Endothelial cell of hepatic sinusoid (primary cell): ENCODE measurements around the gene TRIM67.
"Not testable (repeated sequence)": the region's sequence is repeated elsewhere in the genome, so short reads cannot be mapped to it uniquely, and the experiment has no call there.

Experiments used
- in situ Hi-C: cut with HindIII; loops from 2 replicates; pipeline ENCODE4 v1.10.0; 2017; ENCODE audit warnings: low sequenced_read_pairs

TRIM67 gene

DNA sequence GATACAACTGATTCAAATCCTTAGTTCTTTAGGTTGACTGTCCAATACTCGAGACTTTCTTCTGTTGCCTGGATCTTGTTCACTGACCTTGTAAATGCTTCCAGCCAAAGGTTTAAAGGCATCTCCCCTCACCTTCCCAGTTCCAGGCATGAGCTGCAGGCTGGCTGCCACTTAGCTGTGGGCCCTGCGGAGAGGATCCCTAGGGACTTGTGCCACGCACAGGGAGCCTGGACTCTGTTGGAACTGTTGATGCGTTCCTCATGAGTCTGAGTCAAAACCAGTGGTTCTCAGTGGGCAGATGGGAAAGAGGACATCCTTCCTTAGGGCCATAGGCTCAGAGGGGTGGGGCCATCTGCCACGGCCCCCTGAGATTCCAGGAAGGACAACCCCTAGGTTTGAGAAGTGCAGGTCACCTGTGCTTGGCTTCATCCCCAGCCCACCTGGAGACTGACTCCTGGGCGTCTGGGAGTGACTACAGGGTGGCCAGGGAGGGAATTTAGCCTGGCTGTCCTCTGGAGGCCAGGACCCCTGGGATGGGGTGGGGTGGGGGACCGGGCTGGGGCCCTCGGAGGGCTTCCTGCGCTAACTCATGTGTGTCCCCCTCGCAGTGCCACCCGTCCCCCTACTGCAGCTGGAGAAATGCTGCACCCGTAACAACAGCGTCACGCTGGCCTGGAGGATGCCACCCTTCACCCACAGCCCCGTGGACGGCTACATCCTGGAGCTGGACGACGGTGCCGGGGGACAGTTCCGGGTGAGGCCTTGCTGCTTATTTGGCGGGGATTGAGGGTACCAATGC is 41.6 kb downstream of the TRIM67 start:
- in situ Hi-C loops, result no loop called here

DNA sequence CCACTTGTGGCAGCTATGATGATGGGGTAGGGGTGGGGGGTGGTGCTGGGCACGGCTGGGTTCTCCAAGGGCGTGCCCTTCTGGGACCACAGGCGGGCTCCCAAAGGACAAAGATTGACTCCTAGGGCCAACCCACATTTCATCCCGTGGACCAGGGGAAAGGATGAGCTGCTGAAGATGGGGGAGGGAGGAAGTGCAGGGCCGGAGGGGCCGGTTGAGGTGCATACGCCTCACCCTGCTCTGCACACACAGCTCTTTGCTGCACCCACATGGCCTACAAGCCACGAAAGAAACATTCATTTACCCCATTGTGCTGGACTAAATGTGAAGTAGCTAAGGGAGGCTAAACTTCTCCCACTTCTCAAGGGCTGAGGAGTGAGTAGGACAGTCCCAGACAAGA is 45.0 kb downstream of the TRIM67 start:
- in situ Hi-C loops, result no loop called here

DNA sequence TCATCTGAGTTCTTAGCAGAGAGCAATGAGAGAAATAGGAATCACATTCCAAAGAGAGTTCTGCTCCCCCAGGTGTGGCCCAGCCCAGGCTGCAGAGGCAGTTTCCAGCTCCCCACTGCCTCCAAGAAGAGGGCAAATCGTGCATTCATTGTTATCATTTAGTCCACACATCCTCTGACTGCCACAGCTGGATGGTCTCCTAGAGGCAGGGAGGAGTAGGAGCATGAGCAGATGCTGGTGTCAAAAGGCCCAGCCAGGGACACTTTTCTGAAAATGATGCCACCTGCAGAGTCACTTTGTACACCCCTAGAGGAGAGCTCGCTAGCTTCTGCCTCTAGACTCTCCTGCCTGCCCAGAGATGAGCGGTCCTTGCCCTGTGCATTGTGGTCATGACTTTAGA is 45.6 kb downstream of the TRIM67 start:
- in situ Hi-C loops, result no loop called here

DNA sequence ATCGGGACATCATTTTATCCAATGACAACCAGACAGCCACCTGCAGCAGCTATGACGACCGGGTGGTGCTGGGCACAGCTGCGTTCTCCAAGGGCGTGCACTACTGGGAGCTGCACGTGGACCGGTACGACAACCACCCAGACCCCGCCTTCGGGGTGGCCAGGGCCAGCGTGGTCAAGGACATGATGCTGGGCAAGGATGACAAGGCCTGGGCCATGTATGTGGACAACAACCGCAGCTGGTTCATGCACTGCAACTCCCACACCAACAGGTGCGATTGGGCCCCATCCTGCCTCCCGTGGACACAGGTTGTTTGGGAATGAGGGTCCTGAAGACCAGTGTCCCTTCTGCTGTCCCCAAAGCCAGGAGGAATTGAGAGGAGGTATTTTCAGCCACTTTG is 47.1 kb downstream of the TRIM67 start:
- in situ Hi-C loops, result no loop called here

DNA sequence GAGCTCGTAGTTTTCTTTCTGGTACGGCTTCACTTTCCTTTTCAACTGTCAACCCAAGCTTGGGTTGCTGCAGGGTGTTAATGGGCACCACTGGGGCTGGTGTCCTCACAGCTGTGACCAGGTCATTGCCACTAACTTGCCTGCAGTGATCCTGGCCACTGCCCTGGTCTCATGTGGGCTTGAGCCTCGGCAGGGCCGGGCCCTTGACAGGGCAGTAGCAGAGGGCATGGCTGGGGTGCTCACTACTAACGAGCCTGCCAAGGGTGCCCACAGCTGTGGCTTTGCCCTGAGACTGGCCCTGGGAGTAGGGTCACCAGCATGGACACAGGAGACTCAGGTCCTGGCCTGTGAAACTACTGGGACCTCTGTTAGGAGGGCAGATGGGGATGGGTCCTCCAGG is 47.7 kb downstream of the TRIM67 start:
- in situ Hi-C loops, result no loop called here

DNA sequence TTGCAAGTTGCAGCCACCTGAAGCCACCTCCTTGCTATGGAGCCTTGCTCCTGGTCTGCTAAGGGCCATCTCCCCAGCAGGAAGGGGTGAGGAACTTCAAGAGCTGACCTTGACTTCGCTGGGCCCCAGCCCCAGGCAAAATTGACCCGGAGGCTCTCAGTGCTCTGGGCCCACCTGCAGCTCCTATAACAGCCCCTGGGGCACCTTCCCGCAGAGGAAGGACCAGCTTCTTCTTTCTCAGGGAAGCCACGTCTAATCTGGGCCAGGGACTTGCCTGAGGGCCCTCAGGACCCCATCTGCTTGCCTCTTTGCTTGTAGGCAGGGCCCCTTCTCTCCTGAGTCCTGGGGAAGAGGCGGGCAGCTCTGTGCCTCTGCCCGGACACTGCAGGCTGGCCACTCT is 48.3 kb downstream of the TRIM67 start:
- in situ Hi-C loops, result no loop called here

DNA sequence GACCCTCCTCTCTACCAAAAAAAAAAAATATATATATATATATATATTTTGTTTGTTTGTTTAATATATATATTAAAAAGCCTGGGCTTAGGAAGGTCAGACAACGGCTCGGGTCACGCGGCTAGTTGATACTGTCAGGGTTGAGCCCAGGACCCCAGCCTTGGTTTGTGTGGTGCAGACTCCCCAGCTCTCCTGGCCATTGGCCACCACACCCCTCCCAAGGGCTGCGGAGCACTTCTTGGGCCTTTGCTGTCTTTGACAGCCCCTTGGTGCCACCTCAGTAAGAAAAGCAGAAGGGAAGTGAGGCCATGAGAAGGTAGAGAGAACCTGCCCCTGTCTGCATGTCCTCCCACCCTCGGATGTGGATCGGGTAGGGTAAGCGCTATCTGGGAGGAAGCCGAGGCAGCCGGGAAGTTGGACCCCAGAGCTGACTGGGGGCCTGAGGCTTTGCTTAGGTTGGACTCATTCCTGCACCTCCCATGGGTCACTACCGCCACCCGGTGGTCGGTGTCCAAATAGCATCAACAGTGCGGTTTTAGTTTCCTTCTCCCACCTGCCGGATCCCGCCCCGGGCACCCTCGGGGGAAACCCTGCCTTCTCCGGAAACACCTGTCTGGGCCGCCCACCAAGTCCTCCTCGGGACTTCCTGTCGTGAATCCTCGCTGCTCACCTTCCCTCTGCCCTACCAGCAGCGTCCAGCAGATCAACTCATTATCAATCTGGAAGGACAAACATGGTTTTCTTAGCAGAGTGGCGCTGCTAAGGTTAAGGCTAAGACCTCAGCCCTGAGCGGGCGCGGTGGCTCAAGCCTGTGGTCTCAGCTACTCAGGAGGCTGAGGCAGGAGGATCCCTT is 49.4 kb downstream of the TRIM67 start:
- in situ Hi-C loops, result no loop called here

DNA sequence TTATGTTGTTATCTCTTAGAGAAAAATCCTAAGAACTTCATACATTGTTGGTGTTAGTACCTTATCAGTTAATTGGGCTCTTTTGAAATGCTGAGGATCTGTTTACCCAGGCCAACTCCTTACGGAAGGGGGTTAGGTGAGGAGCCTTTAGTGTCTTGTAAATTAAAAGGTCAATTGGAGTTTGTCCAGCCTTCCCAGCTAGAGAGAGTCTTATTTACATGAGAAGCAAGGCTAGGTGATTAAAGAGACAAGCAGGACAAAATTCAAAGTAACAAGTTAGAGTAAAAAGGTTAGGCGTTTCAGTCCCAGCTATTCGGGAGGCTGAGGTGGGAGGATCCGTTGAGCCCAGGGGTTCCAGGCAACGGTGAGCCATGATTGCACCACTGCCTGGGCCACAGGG is 50.4 kb downstream of the TRIM67 start:
- in situ Hi-C loops, result not testable (repeated sequence)

DNA sequence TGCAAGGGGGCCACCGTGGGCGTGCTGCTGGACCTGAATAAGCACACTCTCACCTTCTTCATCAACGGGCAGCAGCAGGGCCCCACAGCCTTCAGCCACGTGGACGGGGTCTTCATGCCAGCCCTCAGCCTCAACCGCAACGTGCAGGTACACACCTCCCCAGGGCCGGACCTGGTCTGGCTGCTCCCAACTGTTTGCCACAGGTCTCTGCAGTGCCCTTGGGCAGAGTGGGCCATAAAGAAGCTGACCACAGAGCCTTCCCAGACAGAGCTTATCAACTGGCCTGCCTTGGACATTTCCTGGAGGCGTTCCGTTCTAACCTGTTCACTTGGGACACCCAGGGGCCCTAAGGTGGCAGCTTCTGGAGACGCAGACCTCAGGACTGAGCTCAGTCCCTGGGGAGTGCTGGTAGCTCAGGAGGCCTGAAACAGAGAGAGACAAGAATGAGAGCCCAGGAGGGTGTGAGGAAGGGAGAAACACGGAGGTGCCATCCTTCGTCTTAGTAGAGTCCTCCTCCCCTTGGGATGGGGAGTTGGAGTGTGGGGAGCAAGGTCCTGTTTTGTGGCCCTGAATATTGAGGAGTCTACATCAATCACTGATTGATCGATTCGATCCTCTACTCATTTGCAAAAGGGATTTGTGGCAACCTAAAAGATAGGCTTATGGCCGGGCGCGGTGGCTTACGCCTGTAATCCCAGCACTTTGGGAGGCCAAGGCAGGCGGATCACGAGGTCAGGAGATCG is 52.1 kb downstream of the TRIM67 start:
- in situ Hi-C loops, result no loop called here

DNA sequence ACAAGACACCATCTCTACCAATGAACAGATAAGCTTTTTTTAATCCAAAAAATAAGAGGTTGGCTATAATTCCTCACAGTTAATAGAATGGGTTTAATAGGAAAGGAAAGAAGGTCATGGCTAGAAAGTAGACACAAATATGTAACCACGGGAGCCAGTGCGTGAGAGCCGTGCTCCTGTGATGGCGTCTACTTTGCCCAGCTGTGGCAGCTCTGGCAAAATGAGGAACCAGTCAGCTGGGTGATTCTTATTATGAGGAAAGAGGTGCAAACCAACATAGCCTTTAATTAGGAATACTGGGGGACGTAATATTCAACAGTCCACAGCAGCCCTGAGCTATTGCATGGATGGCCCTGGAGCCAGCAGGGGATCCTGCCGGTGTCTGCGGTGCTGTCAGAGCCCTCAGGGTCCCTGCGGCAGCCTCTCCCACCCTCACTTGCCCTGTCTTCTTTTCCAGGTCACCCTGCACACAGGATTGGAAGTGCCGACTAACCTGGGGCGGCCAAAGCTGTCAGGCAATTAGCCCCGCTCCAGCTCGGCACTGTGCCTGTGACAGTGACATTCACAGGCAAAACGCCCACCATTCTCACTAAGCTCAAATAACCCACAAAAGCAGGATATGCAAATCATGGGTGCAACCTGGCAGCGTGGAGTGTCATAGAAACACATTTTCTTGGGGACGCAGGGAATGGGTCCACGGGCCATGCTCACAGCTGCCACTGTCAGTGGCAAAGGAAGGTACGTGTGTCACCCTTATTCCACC is 53.2 kb downstream of the TRIM67 start:
- in situ Hi-C loops, result loop anchor here (5.0 kb wide), 1 partner anchor 102 kb away; no protein-coding TSS in a partner anchor

DNA sequence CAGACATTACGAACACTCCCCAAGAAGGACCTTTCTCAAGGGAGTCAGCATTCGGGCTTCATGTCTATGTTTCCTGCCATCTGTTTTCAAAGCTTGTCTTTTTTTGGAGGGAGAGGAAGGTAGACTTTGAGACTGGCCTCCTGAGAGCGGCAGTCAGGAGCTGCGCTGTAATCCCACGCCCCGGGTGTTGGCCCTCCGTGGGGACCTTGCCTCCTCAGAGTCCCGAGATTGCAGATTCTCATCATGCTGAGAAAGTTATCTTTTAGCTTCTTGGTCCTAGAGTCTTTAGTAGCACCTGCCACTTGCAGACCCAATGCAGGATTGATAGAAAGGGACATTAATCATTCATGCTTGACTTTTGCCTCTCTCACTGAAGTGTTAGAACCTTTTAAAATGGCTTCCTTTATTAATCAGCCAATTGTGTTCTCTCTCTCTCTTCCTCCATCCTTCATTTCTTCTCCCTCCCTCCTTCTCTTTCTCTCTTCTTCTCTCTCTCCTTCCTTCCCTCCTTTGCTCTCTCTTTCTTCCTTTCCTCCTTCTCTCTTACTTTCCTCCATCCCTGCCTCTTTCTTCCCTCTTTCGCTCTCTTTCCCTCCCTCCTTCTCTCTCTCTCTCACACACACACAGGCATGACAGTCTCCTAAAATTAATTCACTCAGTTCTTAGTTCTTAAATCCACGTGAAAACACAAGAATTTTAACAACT is 54.0 kb downstream of the TRIM67 start:
- in situ Hi-C loops, result loop anchor here (5.0 kb wide), 1 partner anchor 101 kb away; no protein-coding TSS in a partner anchor

DNA sequence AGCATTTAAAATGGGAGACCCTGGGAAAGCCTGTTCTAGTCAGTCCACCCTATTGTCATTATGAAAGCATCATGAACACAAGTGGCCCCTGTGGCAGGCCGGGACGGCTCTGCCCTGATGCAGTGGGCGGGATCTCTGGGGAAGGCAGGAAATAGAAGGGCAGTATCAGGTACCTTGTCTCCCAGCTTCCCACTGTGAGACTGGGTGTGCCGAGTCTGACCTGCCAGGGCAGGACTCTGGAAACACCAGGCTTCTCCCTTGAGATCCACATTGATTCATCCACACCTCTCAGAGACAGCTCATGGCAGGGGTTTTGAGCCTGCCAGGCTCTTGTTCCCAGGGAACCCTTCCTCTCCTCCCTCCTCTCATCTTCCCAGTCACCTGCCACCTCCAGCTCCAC is 54.6 kb downstream of the TRIM67 start:
- in situ Hi-C loops, result loop anchor here (5.0 kb wide), 1 partner anchor 101 kb away; no protein-coding TSS in a partner anchor

DNA sequence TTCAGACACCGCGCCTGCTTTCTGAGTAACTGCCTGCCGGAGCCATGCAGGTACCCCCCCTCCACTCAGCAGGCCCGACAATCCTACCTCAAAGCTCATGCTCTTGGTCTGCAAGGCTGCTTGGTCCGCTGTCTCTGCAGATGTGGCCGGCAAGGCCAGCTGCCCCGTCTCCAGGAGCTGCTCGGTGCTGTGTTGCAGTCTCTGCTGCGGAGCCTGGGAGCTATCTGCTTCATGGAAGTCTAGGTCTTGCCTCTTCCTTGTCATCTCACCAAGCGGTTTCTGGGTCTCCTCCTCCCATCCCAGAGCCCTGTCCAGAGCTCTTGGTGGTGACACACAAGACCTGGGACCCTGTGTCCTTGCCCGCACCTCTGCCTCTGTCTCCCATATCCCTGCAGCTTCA is 55.2 kb downstream of the TRIM67 start:
- in situ Hi-C loops, result loop anchor here (5.0 kb wide), 1 partner anchor 100 kb away; no protein-coding TSS in a partner anchor

DNA sequence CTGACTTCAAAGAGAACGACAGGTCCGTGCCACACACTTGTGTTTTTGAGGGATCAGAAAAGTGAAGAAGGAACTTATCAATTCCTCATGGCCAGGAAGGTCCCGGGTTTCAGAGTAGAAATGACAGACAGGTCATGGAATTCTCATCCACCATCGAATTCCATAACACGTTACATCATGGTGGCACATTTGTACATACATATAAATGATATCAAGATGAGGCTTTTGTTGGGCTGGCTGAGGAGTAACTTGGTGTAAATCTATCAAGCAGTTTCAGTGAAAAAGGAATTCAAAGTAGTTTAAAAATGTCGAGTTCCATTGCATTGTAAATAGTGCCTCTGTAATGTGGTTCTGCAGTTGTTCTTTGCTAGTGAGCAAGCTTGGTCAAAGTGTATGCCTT is 56.2 kb downstream of the TRIM67 start:
- in situ Hi-C loops, result loop anchor here (5.0 kb wide), 1 partner anchor 99 kb away; no protein-coding TSS in a partner anchor

DNA sequence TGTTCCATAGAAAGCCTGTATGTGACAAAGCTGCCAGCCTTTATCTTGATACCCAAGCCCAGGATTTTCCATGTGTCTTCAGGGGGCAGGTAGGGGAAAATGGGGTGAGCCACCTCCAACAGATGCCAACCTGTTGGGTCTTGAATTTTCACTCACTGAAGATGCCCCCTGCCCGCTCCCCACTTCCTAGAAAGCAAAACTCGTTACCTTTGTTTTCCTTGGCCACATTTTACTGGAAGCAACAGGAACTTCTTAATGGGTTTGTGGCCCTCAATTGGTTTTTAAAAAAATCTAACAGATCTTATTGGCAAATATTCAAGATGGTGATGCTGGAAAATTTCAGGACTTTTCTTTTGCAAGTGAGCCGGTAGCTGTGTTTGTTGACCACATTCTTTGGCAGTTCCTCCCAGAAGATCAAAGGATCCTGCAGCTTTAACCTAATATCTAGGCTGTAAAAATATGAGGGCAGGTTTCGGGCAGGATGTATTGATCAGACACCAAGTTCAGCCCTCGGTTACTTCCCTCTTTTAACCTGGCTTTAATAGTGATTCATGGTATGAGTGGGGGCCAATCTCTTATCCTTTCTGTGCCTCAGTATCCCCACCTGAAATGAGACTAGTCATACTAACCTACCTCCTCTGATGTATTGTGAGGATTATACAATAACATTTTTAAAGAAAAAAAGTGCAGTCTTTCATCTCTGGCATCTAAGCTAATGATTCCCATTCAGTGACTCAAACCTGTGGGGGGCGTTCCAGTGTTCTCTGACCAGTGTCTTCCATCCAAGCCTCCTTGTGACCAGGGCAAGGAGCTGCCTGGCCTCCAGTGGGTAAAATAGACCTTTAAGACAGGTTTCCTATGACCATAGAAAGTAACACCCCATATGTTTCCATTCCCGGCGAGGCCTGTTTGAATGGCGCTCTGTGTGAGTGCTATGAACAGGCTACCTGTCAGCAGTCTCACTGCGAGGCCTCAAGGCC is 57.9 kb downstream of the TRIM67 start:
- in situ Hi-C loops, result loop anchor here (5.0 kb wide), 1 partner anchor 98 kb away; no protein-coding TSS in a partner anchor

DNA sequence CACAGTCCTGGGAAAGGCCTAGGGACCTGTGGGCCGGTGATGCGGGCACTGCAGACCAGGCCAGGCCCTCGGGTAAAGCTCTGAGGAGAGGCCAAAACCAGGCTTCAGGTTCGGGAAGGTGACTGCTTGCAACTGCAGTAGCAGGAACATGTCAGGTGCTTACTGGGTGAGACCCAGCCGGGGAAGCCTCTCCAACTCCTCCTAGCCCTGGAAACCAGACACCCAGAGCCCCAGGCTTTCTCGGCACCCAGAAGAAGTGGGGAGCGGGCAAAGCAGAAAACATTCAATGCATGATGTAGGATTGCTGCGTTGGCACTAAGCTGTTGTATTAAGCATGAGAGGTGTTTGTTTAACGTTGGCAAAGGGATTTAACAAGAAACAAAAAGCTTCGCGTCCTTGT is 58.9 kb downstream of the TRIM67 start:
- in situ Hi-C loops, result no loop called here

DNA sequence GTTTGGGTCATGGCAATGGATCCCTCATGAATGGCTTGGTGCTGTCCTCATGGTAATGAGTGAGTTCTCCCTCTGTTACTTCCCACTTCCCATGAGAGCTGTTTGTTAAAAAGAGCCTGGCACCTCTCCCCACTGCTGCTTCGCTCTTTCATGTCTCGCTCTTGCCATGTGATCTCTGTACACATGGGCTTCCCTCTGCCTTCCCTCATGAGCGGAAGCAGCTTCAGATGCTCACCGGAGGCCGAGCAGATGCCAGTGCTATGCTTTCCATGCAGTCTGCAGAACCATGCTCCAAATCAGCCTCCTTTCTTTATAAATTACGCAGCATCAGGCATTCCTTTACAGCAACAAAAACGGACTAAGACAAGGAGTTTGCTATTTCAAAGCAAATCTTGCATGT is 64.3 kb downstream of the TRIM67 start:
- in situ Hi-C loops, result no loop called here

DNA sequence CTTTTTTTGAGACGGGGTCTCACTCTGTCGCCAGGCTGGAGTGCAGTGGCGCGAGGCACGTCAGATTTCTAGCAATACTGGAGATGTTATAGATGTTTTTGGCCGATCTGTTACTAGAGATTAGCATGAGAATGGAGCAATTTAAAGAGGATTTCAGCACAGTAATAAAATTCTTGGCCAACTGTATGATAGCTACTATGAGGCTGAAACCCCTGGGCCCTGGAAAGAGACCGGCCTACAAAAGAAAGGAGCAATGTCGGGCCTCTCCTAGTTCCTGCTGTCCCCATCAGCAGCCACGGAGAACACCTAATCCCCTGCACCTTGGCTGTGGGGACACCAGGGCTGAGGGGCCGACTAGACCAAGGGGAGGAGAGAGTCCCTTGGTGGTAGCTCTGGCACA is 69.7 kb downstream of the TRIM67 start:
- in situ Hi-C loops, result no loop called here
